Activated gamma-delta T cell treated with Interleukin-2 at 50 U/mL for 16 hours (primary cell): ENCODE results near the gene PATZ1.
"Not testable (repeated sequence)": the region's sequence is repeated elsewhere in the genome, so short reads cannot be mapped to it uniquely, and the experiment has no call there.

Experiments used
- DNase-seq: peaks from one replicate; pipeline ENCODE4 v3.0.0-alpha.2; 2020

PATZ1 gene

GRCh38 chr22:31343235-31344191 lies 2.6 kb downstream of the PATZ1 start:
- DNase-seq: no peak

DNA sequence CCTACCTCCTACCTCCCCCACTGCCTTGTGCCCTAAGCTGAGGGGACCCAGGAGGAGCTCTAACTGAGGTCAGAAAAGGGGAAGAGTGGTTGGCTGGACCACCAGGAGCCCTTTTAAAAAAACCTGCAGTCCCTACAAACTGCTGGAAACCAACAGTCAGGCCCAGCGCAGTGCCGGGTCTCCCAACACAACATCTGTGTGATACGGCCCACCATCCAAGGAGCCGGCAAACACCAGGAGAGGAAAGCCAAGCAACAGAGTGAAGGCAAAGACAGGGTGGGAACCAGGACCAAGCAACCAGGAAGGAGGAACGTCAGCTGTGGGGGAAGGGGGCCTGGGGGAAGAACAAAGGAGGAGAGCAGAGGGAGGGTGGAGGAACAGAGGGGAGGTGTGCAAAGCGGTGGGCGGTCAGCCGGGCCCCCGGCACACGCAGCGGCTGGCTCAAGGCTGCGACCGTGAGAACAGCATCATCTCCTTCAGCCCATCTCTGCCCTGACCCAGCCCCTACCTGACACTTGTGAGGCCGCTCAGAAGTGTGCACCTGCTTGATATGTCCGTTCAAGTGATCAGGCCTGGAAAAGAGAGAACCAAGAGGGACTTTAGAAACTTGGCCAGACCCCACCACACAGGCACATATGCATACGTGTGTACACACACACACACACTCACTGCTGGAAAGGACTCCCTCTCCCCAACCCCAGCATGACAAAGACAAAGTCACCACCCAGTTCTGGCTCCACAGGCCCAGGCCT lies 3.6 kb downstream of the PATZ1 start:
- DNase-seq: no peak

- no peak for DNase-seq
Observed at GRCh38 chr22:31341386-31342088, 4.6 kb downstream of the PATZ1 start.

- DNase-seq: no peak
Observed at GRCh38 chr22:31340765-31341247, 5.3 kb downstream of the PATZ1 start.

GRCh38 chr22:31340360-31340759 lies 5.8 kb downstream of the PATZ1 start:
- DNase-seq: no peak

DNA sequence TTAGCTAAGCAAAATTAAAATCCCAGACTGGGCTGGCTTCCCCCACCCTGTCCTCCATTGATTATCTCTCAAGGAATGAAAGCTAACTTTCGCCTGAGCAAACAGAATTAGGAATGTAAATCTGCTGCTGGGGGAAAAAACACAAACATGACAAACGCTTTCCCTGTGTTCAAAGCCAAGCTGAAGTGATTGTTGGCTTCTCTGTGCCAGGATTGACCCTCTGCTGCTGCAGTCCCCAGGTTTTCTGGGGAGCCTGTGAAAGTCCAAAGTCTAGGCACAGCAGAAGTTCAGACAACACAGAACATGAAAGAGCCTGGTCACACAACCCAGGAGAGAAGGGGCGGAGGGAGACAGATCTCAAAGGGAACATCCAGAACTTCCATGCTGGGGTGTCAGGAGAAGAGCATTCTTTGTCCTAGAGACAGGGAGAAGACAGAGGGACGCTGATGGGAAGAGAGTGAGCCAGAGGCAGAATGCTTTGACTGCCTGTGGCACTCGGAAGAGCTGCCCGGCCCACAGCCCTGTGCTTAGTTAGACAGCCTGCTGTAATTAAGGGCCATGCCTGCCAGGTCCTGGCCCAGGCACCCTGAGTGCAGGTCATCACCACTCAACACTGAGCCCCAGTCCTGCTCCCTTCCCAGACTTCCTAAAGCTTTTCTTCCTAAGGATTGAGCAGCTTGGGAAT lies 6.9 kb downstream of the PATZ1 start:
- DNase-seq: no peak

- DNase-seq: no peak
Observed at GRCh38 chr22:31337178-31337577, 9.0 kb downstream of the PATZ1 start.

- no peak for DNase-seq
Observed at GRCh38 chr22:31334329-31334728, 11.8 kb downstream of the PATZ1 start.

GRCh38 chr22:31333641-31334040 lies 12.5 kb downstream of the PATZ1 start:
- DNase-seq: no peak

DNA sequence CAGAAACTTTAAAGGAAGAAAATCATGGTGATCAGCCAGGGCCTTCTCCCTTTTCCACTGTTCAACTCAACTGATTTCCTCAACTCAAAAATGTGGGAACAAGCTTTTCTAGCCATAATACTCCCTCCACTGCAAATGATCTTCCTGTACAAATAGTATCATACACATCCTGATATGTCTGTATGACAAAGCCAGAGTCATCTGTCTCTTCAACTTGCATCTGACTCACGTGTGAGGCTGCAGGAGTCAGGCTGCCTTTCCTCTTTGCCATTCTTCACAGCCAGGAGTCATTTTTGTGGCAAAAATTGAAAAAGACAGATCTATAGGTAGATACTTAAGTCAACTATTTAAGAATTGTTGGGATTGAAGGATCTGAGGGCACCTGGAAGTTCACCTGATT lies 13.3 kb downstream of the PATZ1 start:
- DNase-seq: no peak

DNA sequence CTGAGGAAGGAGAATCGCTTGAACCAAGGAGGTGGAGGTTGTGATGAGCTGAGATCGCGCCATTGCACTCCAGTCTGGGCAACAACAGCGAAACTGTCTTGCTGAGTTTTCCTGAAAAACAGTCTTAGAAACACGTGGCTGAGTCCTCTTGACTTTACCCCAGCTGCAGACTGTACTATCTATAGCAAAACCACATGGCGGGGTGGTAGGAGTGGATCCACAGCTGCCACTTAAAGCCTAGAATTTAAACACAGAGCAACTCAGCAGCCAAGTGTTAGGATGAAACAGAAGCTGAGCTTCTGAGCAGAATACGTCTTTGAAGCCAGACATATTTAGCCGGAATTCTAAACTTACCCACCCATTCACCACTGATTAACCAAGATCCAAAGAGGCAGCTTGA lies 14.1 kb downstream of the PATZ1 start:
- no peak for DNase-seq

- no peak for DNase-seq
Observed at GRCh38 chr22:31329453-31330215, 16.5 kb downstream of the PATZ1 start.

GRCh38 chr22:31329029-31329428 lies 17.1 kb downstream of the PATZ1 start:
- no peak for DNase-seq

DNA sequence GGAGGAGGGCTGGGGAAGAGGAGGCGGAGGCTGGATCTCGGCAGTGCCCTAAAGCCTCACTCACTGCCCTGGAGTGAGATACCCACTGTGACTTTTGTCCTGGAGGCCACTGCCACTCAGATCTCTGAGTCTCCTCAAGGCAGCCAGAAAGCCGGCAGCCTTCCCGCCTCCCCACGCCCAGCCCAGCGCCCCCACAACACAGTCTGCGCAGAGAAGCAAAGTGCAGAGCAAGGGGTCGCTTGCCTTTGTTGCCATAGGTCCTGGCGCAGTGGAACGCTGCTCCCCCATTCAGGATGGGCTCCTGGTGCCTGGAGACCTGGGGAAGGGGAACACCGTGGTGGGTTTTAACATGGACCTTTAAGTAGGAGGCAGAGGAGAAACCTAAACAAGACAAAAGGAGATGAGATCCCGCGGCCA lies 17.6 kb downstream of the PATZ1 start:
- DNase-seq: no peak

DNA sequence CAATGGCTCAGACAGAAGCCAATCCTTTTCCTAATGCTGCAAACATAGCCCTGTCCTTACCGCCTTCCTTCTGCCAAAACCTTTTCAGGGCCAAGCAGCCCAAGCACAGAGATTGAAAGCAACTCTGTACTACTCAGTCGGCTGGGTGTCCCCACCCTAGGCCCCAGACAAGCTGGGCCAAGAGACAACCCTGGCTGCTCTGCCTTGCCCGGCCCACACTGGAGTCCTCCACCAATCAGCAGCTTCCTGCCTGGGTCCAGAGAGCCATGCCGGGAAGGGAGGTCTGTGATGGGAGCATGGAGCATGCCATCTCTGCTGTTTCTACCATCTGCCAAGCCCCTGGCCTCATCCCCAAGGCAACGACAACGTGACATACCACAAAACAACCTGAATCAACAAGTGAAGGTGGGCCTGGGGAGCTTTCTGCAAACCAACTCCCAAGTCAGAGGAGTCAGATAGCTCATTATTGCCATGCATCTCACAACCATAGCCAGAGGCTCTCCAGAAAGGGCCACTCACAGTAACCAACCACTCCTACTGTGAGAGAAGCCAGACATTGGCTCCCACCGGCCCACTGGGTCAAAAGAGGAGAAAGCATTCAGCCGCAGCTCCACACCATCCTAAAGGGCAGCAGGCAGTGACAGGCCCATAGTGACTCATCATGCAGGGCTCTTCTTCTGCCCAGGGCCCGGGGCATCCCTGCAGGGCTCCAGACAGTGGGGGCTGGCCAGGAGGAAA lies 18.2 kb downstream of the PATZ1 start:
- no peak for DNase-seq

DNA sequence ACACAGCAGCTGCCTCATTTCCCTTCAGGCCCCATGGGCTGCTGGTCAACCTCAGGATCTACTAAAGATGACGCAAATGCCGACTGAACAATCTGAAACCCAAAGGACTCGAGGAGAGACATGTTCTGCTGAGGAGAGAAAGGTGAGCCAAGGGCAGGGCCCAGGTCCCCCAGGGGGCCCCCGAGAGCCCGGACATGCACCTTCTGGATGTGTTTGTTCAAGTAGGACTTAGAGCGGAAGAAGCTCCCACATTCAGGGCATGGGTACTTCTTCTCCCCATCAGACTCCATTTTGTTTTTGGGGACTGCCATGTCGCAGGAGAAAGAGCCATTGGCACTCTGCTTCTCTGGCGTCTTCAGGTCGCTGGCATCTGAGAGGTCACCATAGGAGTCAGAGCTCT lies 19.3 kb downstream of the PATZ1 start:
- no peak for DNase-seq

- DNase-seq: no peak
Observed at GRCh38 chr22:31323578-31324550, 22.3 kb downstream of the PATZ1 start.

DNA sequence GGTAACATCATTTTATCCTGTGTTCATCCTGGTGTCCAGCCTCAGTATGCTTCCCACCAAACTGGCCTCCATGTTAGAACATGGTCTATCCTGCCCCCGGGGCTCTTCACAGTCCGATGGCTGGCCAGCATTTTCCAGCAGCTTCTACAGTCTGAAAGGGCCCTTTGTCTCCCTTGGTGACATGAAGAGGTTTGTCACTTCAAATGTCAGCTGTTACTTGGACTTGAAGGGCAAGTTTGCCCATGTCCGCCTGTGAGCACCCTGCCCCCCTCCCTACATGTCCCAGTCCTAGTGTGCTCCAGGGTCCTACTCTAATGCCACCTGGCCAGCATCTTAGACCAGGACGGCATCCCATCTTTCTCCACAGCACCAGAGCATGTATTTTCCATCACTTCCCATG lies 24.7 kb downstream of the PATZ1 start:
- DNase-seq: no peak

DNA sequence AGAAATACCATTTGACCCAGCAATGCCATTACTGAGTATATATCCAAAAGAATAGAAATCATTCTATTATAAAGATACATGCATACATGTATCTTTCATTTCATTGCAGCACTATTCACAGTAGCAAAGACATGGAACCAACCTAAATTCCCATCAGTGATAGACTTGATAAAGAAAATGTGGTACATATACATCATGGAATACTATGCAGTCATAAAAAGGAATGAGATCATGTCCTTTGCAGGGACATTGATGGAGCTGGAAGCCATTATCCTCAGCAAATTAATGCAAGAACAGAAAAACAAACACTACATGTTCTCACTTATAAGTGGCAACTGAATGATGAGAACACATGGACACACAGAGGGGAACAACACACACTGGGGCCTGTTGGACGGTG lies 31.9 kb downstream of the PATZ1 start:
- DNase-seq: not testable (repeated sequence)
